Activated T-cell treated with anti-CD3 and anti-CD28 coated beads for 4 hours (primary cell): ENCODE results near the gene USP32.
"Not testable (repeated sequence)": the region's sequence is repeated elsewhere in the genome, so short reads cannot be mapped to it uniquely, and the experiment has no call there.

Experiments
- DNase-seq: peaks from one replicate; pipeline ENCODE4 v3.0.0-alpha.2; 2020

Gene USP32

DNA sequence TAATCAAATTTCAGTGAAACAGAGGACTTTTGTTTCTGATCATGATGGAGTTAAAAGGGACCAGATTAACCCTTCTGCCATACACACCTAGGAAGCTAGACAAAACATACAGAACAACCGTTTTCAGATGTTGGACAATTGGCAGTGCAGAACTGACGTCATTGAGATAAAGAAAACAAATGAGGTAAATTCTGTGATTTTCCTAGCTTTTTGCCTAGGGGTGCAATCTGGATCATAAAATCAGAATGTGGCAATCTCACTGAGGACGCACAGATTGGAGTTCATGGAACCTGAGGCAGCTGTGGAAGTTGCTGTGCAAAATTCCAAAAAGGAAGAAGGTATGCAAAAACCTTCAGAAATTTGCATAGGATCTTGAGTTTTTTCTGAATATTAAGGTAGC lies 15.0 kb upstream of the USP32 start:
- no peak for DNase-seq

- no peak for DNase-seq
Measured at GRCh38 chr17:60403962-60404361, 12.0 kb upstream of the USP32 start.

DNA sequence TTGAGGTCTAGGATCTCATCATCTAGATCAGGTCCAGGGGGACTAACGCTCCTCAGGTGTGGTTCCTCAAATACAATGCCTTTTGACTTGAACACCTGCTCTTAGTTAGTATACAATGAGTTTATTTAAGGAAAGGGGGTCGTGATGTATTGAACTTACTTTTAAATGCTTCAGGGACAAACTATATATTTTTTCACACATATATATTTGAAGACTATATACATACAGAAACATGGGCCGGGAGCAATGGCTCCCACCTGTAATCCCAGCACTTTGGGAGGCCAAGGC lies 11.5 kb upstream of the USP32 start:
- DNase-seq: no peak

GRCh38 chr17:60401819-60402218 lies 9.9 kb upstream of the USP32 start:
- no peak for DNase-seq

DNA sequence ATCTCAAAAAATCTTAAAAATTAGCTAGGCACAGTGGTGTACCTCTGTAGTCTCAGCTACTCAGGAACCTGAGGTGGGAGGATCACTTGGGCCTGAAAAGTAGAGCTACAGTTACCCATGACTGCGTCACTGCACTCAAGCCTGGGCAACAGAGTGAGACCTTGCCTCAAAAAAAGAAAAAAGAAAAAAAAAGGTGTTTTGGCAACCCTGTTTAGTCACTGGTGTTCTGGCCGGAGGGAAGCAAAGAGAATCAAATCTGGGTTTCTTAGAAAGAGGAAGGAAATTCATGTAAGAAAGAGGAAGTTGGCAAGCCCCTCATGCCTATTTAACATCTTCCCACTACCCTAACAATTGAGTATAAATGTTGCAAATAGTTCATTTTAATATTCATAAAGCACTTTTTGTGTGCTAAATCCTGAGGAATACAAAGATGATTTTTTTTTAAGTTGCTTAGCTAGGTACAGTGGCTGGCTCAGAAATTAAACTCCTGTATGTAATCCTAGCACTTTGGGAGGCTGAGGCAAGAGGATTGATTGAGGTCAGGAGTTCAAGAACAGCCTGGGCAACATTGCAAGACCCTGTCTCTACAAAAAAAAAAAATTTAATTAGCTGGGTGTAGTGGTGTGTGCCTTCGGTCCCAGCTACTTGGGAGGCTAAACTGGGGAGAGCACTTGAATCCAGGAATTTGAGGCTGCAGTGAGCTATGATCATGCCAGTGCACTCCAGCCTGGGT lies 6.5 kb upstream of the USP32 start:
- no peak for DNase-seq

DNA sequence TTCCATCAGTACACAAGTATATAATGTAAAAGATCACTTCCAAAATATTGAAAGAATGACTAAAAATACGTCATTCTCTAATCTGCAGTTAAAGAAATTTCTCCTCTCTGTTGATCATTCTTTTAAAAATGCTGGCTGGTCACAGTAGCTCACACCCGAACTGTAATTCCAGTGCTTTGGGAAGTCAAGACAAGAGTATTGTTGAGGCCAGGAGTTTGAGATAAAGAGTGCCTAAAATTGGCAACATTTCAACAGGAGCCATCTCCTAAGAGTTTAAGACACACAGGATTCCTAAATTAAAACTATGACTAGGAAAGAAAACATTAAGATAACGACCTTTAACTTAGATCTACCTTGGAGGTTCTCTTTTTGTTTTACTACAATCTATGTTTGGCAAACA lies 4.5 kb upstream of the USP32 start:
- no peak for DNase-seq

DNA sequence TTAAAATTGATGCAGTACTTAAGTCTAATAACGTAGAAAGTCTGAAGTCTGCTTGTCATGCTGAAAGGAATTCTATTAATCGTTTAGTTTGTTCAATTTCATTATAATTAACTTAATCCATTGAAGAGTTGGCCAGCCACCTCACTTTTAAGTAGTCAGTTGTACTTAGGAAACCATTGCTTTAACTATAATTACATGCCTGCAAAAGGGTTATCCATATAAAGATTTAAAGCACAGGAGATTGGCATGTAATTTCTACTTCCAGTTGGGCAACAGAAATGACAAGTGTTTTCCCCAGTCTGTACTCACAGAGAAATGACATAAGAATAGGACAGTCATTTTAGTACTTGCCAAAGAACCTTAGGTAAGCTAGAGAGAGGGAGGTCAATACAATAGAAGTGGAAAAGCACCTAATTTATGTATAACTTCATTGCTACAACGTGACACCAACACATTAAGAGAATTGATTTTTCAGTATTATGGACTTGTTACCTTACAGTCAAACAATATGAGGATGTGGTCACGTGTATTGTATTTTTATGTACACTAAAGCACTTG lies 3.7 kb upstream of the USP32 start:
- no peak for DNase-seq

DNA sequence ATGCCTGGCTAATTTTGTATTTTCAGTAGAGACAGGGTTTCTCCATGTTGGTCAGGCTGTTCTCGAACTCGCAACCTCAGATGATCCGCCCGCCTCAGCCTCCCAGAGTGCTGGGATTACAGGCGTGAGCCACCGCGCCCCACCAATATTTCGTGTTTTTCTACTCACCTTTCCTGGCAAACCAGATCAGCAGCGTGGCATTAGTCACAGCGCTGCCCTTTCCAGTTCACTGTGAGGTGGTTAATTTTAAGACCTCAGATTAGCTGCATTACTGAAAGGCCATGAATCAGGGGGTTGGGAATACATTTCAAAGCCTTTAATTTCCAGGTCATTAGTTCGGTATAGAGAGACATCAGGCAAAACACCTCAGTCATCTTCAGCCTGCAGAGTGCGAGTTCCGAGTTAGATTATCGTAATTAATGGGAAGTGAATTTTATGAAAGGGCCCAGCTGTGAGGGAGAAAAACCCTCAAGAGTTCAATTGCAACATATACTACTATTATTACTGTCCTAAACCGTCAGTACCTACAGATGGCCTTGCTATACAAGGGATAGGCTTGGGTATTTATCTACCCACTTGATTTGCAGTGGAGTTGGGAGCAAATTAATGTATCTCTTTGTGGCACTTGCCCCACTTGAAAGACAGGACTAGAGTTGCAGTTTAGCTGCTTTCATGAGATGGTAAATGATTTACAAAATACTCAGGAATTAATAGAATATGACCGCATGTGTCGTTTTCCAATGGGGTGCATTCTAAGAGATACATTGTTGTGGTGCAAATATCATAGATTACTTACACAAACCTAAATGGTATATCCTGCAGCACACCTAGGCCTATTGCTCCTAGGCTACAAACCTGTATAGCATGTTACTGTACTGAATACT lies 2.1 kb upstream of the USP32 start:
- DNase-seq: no peak

GRCh38 chr17:60392845-60393702 lies 1.1 kb upstream of the USP32 start:
- no peak for DNase-seq

DNA sequence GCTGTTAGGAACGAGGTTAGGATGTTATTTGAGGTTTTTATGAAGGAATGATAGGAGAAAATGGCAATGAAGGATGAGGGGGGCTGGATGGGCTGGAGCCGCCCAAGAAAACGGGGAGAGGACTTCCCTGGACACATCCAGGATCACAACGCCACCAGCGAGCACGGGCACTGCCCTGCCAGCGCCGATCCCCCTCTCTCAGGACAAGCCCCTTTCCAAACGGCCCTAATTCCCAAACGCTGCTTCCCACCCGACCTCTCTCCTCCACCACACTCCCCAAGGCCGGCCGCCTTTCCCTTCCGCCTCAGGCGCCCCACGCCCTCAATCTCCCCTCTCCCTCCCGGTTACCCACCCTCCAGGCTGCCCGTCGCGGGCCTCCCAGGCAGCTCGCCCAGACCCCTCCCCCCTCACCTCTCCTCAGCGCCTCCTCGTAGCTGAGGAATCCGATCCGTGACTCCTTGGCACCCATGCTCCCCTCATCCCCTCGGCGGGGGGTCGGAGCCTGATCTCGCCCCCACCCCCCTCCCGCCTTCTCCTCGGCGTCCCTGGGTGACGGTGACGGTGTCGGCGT lies 377 bp downstream of the USP32 start:
- no peak for DNase-seq

DNA sequence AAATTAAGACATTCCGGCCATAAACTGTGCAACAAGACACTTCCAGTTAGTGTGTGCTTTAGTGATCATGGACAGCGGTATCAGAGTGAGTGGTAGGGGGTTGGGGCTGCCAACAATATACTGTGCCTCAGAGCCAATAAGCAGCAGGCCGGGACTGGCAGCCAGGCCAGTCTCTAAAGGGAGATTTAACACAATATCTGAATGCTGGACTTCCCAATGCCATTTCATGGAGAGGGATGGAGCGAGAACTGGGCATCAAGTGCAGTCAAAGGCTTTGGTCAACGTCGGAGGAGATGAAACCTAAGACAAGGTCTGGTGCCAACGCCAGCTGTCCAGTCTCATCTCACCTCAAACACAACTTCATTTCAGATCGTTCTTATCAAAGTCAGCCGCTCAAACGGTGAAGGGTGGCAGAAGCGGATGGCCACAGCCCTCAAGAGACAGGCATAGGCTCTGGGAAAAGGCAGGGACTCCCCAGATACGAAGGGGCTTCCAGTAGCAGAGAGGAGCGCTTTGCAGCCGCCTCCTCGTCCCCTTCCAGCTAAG lies 935 bp downstream of the USP32 start:
- no peak for DNase-seq

- no peak for DNase-seq
Measured at GRCh38 chr17:60390186-60390585, 1.7 kb downstream of the USP32 start.

GRCh38 chr17:60388742-60389141 lies 3.2 kb downstream of the USP32 start:
- no peak for DNase-seq

DNA sequence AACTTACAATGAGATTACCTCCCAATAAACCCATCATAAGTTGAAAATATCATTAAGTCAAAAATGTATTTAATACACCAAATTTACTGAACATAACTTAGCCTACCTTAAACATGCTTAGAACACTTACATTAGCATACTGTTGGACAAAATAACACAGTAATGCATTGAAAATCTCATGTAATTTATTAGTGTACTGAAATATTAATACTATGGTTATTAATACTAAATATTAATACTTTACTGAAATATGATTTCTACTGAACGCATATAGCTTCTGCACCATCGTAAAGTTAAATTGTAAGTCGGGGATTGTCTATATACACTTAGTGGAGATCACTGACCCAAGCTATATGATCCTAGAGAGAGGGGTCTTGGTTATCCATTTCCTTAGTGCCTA lies 4.3 kb downstream of the USP32 start:
- DNase-seq: no peak

GRCh38 chr17:60386147-60387058 lies 5.5 kb downstream of the USP32 start:
- DNase-seq: no peak

- DNase-seq: not testable (repeated sequence)
Measured at GRCh38 chr17:60384921-60385320, 7.0 kb downstream of the USP32 start.

DNA sequence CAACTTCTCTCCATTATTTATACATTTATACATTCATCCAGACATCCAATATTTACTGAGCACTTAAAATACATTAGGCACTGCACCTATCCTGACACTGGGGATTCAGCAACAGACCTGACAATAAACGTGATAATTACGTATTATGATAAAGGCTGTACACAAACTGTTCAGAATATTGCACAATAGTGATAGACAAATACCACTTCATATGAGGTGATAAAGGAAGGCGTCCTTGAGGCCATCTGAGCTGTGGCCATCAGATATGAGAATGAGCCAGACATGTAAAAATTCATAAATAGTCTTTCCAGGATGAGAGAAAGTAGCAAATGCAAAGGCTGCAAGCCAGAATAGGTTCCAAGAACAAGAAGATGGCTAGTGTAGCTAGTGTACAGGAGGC lies 8.6 kb downstream of the USP32 start:
- DNase-seq: no peak

DNA sequence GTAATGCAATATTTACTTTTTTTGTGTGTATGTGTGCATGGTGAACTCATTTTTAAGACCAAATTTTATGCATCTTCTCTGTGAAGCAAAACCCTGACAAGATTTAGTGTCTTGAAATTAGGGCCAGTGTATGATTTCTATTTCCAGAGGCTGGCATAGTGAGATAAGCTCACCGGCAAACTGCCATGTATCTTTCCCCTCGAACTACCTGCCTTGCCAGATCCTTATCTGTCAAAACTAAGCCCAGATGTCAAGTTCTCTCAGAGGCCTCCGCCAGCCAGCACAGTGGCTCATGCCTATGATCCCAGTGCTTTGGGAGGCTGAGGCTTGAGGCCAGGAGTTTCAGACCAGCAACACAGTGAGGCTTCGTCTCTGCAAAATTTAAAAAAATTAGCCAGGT lies 10.0 kb downstream of the USP32 start:
- DNase-seq: no peak

DNA sequence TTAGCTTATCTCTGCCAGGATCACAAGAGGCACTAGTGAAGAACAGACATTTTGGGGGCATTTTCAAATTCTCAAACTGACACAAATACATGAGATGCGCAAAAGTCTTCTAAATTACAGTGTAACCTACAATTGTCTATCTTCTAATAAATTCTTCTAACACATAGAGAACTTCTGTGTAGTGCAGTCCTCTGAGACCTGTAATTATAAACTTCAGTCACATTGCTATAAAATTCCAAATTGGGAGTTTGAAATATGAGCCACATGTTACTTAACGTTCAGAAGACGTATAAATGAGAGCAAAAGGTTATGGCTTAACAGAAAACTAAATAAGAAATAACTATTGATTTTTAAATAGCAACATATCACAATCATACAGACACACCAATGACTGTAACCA lies 12.5 kb downstream of the USP32 start:
- DNase-seq: not testable (repeated sequence)

- DNase-seq: not testable (repeated sequence)
Measured at GRCh38 chr17:60378187-60378586, 13.7 kb downstream of the USP32 start.

- no peak for DNase-seq
Measured at GRCh38 chr17:60372790-60373483, 19.0 kb downstream of the USP32 start.
